K562 (cell line): ENCODE data around the gene MIEF1. TPM values are rescaled to one million over a fixed set of nuclear protein-coding genes. Genes with fewer than 3 reads are reported as not detected.

Source experiments
- C11orf30 ChIP-seq: fragments of 450-650 bp; IDR thresholded peaks from 2 replicates; pipeline ENCODE4 v1.6.1; 2016; ENCODE audit warnings: low read depth, mild to moderate bottlenecking
- E2F3 ChIP-seq: fragments of 250-450 bp; sonication (Bioruptor Pico); IDR thresholded peaks from 2 replicates; pipeline ENCODE4 v1.4.0; 2020; ENCODE audit warnings: mild to moderate bottlenecking
- ETS2 ChIP-seq: IDR thresholded peaks from 2 replicates; pipeline ENCODE4 v1.6.1; 2016; ENCODE audit warnings: borderline replicate concordance, missing genetic modification characterization, mild to moderate bottlenecking, moderate library complexity, missing compliant biosample characterization; ENCODE audit not compliant: poor library complexity, severe bottlenecking
- JUN ChIP-seq, 2 experiments: sonication (generic) in 1 of 2; formaldehyde crosslinking in 1 of 2; IDR thresholded peaks; 2 replicates each; pipeline versions ENCODE4 v1.6.1 to v1.8.0; 2012 to 2022; ENCODE audit warnings: borderline replicate concordance in 2 of 2, mild to moderate bottlenecking in 2 of 2, improper control_type of control experiment in 1 of 2, low read depth in 1 of 2, low read length in 1 of 2, missing genetic modification reagents in 1 of 2
- NBN ChIP-seq: fragments of 450-650 bp; IDR thresholded peaks from 2 replicates; pipeline ENCODE4 v1.6.1; 2016; ENCODE audit warnings: low read depth, mild to moderate bottlenecking
- SMAD3 ChIP-seq: fragments of 450-650 bp; formaldehyde crosslinking; conservative IDR thresholded peaks from 2 replicates; pipeline ENCODE4 v1.4.0; 2020; ENCODE audit warnings: mild to moderate bottlenecking
- ZNF217 ChIP-seq: sonication (generic); formaldehyde crosslinking; IDR thresholded peaks from 2 replicates; pipeline ENCODE4 v1.8.0; 2022; ENCODE audit warnings: mild to moderate bottlenecking, missing genetic modification reagents
- ZNF324 ChIP-seq: fragments of 250-450 bp; sonication (Bioruptor Pico); IDR thresholded peaks from 2 replicates; pipeline ENCODE4 v1.4.0; 2020; ENCODE audit warnings: mild to moderate bottlenecking
- ZNF408 ChIP-seq: fragments of 250-450 bp; sonication (Bioruptor Pico); IDR thresholded peaks from 2 replicates; pipeline ENCODE4 v1.4.0; 2020; ENCODE audit warnings: low read depth, mild to moderate bottlenecking, moderate library complexity
- polyA plus RNA-seq, 8 experiments: library from polyadenylated mRNA; depleted of rRNA in 4 of 8; stranded (reverse) in 5 of 8; unstranded in 3 of 8; fragments of >200 nt; fragmentation: Nextera tagmentation in 2 of 8; fragmentation: Illumina TruSeq in 1 of 8; extraction: Ambion mirVana in 2 of 8; extraction: Trizol in 1 of 8; gene quantifications; 2 replicates each; pipeline versions ENCODE4 v1.2.1 to v1.2.3, GENCODE V29; 2011 to 2014; ENCODE audit warnings: inconsistent platforms in 1 of 8, missing spikeins in 1 of 8
- total RNA-seq, 7 experiments: library from RNA; depleted of rRNA in 6 of 7; stranded (reverse); fragments of >200 nt in 6 of 7; fragmentation: Illumina TruSeq in 2 of 7; extraction: Trizol in 2 of 7; gene quantifications; 2 replicates each; pipeline versions ENCODE4 v1.2.1 to v1.2.3, GENCODE V29; 2011 to 2021; ENCODE audit warnings: low replicate concordance in 1 of 7
- TF ChIP-seq, protein P1 (sequence below): IDR thresholded peaks from 2 replicates; pipeline ENCODE4 v1.6.1; 2014; ENCODE audit warnings: antibody characterized with exemption
- TF ChIP-seq, protein P2 (sequence below): sonication (generic); formaldehyde crosslinking; IDR thresholded peaks from 2 replicates; pipeline ENCODE4 v1.8.0; 2022; ENCODE audit warnings: missing genetic modification reagents, mild to moderate bottlenecking, borderline replicate concordance
- TF ChIP-seq, protein P3 (sequence below): sonication (generic); formaldehyde crosslinking; IDR thresholded peaks from 2 replicates; pipeline ENCODE4 v1.8.1; 2023; ENCODE audit warnings: mild to moderate bottlenecking, missing genetic modification reagents
- TF ChIP-seq, protein P4 (sequence below): sonication (generic); formaldehyde crosslinking; IDR thresholded peaks from 2 replicates; pipeline ENCODE4 v1.8.1; 2023; ENCODE audit warnings: mild to moderate bottlenecking, missing genetic modification reagents
- TF ChIP-seq, protein P5 (sequence below): fragments of 250-450 bp; sonication (Bioruptor Pico); IDR thresholded peaks from 2 replicates; pipeline ENCODE4 v1.5.0; 2021; ENCODE audit warnings: mild to moderate bottlenecking, borderline replicate concordance

MIEF1 gene
- total and polyA plus RNA-seq, 9 of the 15 experiments (the other 6 are each of a cell fraction or from before 2014, with no cell fraction given): 10.9 to 51.8 (median 25.5) TPM

DNA sequence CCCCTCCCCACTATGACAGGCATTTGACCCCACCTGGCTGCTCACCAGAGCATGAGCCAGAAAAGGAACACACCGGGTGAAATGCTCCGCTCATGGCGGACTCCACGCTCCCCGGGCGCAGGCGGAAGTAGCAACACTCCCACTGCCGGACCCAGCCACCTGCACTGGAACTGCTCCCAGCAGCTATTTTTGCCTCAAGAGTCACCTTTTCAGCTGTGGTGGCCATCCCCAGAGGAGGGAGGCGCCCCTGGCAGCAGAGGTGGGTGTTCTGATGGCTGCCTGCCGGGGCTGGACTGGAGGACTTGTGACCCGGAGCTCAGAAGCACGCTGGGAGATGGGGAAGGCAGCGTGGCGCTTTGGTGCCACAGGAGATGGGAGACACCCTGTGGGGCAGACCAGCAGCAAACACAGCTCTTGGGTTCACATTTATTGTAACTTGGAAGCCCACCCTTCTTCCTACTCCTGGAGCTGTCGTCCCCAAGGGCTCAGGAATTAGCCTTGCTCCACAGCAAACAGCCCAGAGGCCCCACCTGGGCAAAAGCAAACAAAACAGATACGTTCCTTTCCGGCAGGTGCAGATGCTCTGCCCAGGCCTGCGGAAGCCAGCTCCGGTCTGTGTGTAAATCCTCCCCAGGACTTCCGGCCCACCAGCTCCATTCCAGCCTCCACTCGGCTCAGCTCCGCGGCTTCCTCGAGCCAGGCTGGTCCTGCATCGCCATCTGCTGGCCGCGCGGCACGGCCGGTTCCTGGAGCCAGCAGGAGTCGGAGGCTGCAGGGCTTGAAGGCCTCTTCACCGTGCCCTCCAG is 26.8 kb downstream of the MIEF1 start (continued):
- TF ChIP-seq, protein P1, sequence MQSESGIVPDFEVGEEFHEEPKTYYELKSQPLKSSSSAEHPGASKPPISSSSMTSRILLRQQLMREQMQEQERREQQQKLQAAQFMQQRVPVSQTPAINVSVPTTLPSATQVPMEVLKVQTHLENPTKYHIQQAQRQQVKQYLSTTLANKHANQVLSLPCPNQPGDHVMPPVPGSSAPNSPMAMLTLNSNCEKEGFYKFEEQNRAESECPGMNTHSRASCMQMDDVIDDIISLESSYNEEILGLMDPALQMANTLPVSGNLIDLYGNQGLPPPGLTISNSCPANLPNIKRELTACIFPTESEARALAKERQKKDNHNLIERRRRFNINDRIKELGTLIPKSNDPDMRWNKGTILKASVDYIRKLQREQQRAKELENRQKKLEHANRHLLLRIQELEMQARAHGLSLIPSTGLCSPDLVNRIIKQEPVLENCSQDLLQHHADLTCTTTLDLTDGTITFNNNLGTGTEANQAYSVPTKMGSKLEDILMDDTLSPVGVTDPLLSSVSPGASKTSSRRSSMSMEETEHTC: no peak
- TF ChIP-seq, protein P2, sequence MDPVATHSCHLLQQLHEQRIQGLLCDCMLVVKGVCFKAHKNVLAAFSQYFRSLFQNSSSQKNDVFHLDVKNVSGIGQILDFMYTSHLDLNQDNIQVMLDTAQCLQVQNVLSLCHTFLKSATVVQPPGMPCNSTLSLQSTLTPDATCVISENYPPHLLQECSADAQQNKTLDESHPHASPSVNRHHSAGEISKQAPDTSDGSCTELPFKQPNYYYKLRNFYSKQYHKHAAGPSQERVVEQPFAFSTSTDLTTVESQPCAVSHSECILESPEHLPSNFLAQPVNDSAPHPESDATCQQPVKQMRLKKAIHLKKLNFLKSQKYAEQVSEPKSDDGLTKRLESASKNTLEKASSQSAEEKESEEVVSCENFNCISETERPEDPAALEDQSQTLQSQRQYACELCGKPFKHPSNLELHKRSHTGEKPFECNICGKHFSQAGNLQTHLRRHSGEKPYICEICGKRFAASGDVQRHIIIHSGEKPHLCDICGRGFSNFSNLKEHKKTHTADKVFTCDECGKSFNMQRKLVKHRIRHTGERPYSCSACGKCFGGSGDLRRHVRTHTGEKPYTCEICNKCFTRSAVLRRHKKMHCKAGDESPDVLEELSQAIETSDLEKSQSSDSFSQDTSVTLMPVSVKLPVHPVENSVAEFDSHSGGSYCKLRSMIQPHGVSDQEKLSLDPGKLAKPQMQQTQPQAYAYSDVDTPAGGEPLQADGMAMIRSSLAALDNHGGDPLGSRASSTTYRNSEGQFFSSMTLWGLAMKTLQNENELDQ (CRISPR knock-in tag): no peak
- TF ChIP-seq, protein P3, sequence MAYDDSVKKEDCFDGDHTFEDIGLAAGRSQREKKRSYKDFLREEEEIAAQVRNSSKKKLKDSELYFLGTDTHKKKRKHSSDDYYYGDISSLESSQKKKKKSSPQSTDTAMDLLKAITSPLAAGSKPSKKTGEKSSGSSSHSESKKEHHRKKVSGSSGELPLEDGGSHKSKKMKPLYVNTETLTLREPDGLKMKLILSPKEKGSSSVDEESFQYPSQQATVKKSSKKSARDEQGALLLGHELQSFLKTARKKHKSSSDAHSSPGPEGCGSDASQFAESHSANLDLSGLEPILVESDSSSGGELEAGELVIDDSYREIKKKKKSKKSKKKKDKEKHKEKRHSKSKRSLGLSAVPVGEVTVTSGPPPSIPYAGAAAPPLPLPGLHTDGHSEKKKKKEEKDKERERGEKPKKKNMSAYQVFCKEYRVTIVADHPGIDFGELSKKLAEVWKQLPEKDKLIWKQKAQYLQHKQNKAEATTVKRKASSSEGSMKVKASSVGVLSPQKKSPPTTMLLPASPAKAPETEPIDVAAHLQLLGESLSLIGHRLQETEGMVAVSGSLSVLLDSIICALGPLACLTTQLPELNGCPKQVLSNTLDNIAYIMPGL (CRISPR knock-in tag): no peak
- TF ChIP-seq, protein P4, sequence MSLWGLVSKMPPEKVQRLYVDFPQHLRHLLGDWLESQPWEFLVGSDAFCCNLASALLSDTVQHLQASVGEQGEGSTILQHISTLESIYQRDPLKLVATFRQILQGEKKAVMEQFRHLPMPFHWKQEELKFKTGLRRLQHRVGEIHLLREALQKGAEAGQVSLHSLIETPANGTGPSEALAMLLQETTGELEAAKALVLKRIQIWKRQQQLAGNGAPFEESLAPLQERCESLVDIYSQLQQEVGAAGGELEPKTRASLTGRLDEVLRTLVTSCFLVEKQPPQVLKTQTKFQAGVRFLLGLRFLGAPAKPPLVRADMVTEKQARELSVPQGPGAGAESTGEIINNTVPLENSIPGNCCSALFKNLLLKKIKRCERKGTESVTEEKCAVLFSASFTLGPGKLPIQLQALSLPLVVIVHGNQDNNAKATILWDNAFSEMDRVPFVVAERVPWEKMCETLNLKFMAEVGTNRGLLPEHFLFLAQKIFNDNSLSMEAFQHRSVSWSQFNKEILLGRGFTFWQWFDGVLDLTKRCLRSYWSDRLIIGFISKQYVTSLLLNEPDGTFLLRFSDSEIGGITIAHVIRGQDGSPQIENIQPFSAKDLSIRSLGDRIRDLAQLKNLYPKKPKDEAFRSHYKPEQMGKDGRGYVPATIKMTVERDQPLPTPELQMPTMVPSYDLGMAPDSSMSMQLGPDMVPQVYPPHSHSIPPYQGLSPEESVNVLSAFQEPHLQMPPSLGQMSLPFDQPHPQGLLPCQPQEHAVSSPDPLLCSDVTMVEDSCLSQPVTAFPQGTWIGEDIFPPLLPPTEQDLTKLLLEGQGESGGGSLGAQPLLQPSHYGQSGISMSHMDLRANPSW: no peak
- TF ChIP-seq ETS2 (tag): no peak
- 0 out of 2 replicates have a peak, but pooled peaks have one; percentile 59 for TF ChIP-seq SMAD3
- TF ChIP-seq ZNF408 (CRISPR knock-in tag): no peak
- no peak for TF ChIP-seq C11orf30
- TF ChIP-seq JUN (IDR thresholded peaks at IDR 0.05; ENCODE audit: borderline replicate concordance, low read depth, low read length): 0 out of 2 replicates have a peak, but pooled peaks have one; percentile 9
- no peak for TF ChIP-seq JUN (CRISPR knock-in tag; IDR thresholded peaks at IDR 0.05; ENCODE audit: borderline replicate concordance)
- TF ChIP-seq NBN: no peak
- TF ChIP-seq ZNF324 (CRISPR knock-in tag): no peak
- TF ChIP-seq, protein P5, sequence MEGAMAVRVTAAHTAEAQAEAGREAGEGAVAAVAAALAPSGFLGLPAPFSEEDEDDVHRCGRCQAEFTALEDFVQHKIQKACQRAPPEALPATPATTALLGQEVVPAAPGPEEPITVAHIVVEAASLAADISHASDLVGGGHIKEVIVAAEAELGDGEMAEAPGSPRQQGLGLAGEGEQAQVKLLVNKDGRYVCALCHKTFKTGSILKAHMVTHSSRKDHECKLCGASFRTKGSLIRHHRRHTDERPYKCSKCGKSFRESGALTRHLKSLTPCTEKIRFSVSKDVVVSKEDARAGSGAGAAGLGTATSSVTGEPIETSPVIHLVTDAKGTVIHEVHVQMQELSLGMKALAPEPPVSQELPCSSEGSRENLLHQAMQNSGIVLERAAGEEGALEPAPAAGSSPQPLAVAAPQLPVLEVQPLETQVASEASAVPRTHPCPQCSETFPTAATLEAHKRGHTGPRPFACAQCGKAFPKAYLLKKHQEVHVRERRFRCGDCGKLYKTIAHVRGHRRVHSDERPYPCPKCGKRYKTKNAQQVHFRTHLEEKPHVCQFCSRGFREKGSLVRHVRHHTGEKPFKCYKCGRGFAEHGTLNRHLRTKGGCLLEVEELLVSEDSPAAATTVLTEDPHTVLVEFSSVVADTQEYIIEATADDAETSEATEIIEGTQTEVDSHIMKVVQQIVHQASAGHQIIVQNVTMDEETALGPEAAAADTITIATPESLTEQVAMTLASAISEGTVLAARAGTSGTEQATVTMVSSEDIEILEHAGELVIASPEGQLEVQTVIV (CRISPR knock-in tag): no peak
- no peak for TF ChIP-seq ZNF217
- TF ChIP-seq E2F3 (CRISPR knock-in tag): no peak
